ENCODE data around the gene CHST8. TPM values are rescaled to one million over a fixed set of nuclear protein-coding genes. Genes with fewer than 3 reads are reported as not detected.

CHST8 gene
- total RNA-seq, 4 donors from 2014 or later = 0.39 to 4.4 (median 0.96) TPM

DNA sequence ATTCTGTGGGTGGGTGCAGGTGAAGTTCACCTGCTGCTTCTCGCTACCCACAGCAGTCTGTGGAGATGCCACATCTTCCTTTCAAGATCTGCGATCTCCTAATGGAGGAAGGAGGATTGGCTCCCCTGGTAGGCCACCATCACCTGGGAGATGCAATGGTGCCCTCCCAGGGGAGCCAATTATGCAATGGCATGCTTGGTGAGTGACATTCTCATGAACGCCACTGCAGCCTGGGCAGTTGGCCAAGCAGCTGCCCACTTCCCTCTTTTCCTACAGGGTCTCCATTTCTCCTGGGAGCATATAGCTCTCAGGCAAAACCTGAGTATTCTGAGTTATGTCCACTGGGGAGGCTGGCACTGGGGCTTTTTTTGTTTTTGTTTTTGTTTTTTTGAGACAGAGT lies 91.4 kb downstream of the CHST8 start:
- Histone ChIP-seq H3K27ac (no peak overlapping the region), H3K4me1 (no peaks in the 10 kb centered on the region), H3K9me3 (peaks cover 0 to 39% (median 0%) of the 10 kb centered on the region in 4 donors), H3K4me3 (no peak overlapping the region), H3K27me3 (no peaks in the 10 kb centered on the region), H3K36me3 (no peaks in the 10 kb centered on the region)
- no peak for DNase-seq (ENCODE audit: low spot score in 2 of 2)
- WGBS, 2 donors = 68 to 80% methylated on average over 3 of the region's 3 CpGs
- TF ChIP-seq EP300 (IDR thresholded peaks at IDR 0.05) = no peak
- no peak for TF ChIP-seq POLR2A (IDR thresholded peaks at IDR 0.05)
- TF ChIP-seq CTCF (IDR thresholded peaks at IDR 0.05) = no peak

DNA sequence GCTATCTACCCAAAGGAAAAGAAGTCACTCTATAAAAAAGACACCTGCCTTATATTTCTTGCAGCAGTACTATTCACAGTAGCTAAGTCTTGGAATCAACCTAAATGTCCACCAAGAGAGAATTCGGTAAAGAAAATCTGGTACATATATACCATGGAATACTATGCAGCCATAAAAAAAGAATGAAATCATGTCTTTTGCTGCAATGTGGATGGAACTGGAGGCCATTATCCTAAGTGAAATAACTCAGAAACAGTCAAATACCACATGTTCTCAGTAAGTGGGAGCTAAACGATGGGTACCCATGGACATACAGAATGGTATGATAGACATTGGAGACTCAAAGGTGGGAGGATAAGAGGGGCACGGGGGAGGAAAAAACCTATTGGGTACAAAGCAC lies 92.4 kb downstream of the CHST8 start:
- Histone ChIP-seq H3K4me3 (no peak overlapping the region), H3K4me1 (no peaks in the 10 kb centered on the region), H3K27ac (no peak overlapping the region), H3K9me3 (peaks cover 0 to 39% (median 0%) of the 10 kb centered on the region in 4 donors), H3K27me3 (no peaks in the 10 kb centered on the region), H3K36me3 (no peaks in the 10 kb centered on the region)
- no peak for DNase-seq (ENCODE audit: low spot score in 2 of 2)
- TF ChIP-seq POLR2A (IDR thresholded peaks at IDR 0.05) (no peak), CTCF (IDR thresholded peaks at IDR 0.05) (no peak), EP300 (IDR thresholded peaks at IDR 0.05) (no peak)
- WGBS, 2 donors = 91 to 92% methylated on average over 3 of the region's 3 CpGs

- Histone ChIP-seq H3K4me3 (no peak overlapping the region), H3K27me3 (no peaks in the 10 kb centered on the region), H3K9me3 (peaks cover 0 to 32% (median 0%) of the 10 kb centered on the region in 4 donors), H3K27ac (no peak overlapping the region), H3K36me3 (no peaks in the 10 kb centered on the region), H3K4me1 (no peaks in the 10 kb centered on the region)
- no peak for DNase-seq (ENCODE audit: low spot score in 2 of 2)
- TF ChIP-seq EP300 (IDR thresholded peaks at IDR 0.05) (no peak), CTCF (IDR thresholded peaks at IDR 0.05) (no peak), POLR2A (IDR thresholded peaks at IDR 0.05) (no peak)
- WGBS, 2 donors = 81 to 100% methylated on average over 1 of the region's 1 CpG
Measured at GRCh38 chr19:33715462-33715861, 93.7 kb downstream of the CHST8 start.

DNA sequence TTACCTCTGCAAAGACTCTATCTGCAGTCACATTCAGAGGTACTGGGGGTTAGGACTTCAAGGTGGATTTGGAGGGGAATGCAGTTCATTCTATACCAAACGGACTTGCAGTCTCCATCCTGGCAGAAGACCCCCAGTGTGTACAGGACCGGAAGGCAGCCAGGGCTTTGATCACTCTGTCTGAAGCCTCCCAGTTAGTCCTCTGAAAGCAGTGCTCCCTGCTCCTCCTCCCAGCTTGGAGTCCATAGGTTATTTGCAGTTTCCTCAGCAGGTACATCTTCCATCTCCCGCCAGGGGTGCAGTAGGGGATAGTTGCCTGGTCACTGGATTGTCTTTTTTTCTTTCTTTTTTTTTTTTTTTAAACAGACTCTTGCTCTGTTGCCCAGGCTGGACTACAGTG lies 96.1 kb downstream of the CHST8 start:
- DNase-seq (ENCODE audit: low spot score in 2 of 2) = no peak
- Histone ChIP-seq H3K9me3 (peaks cover 0 to 30% (median 0%) of the 10 kb centered on the region in 4 donors), H3K27me3 (no peaks in the 10 kb centered on the region), H3K4me3 (no peak overlapping the region), H3K4me1 (no peaks in the 10 kb centered on the region), H3K27ac (no peak overlapping the region), H3K36me3 (no peaks in the 10 kb centered on the region)
- 75 to 88% methylated on average over 3 of the region's 3 CpGs for WGBS, 2 donors
- TF ChIP-seq EP300 (IDR thresholded peaks at IDR 0.05) (no peak), CTCF (IDR thresholded peaks at IDR 0.05) (no peak), POLR2A (IDR thresholded peaks at IDR 0.05) (no peak)

DNA sequence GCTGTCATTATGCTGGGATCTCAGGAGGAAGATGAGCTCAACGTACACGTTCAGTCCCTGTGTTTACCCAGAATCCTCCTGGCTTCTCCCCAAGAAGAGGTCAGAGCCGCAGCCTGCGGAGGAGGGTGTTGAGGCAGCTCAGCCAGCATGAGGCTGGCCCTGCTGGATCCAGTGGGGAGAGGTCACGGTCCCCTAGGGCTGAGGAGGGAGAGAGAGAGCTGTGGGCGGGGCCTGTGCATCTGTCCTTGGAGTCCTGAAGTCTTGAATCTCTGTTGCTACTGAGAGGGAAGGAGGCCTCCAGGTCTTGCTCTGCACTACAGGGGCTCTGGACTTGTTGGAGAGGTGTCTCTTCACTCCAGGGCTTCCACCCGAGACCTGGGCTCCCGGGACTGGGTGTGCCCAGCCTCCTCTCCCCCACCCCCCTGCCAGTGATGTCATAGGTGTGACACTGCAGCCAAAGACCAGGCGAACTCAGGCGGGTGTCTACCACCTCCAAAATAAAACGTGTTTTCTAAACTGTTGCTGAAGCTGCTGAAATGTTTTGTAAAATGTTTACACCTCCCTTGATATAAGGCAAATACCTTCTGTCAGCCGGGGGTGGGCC lies 97.0 kb downstream of the CHST8 start:
- Histone ChIP-seq H3K9me3 (peaks cover 0 to 29% (median 0%) of the 10 kb centered on the region in 4 donors), H3K27ac (no peak overlapping the region), H3K4me3 (no peak overlapping the region), H3K27me3 (no peaks in the 10 kb centered on the region), H3K36me3 (no peaks in the 10 kb centered on the region), H3K4me1 (no peaks in the 10 kb centered on the region)
- TF ChIP-seq CTCF (IDR thresholded peaks at IDR 0.05) (no peak), EP300 (IDR thresholded peaks at IDR 0.05) (no peak), POLR2A (IDR thresholded peaks at IDR 0.05) (no peak)
- DNase-seq (ENCODE audit: low spot score in 2 of 2) = no peak
- WGBS, 2 donors = 41 to 44% methylated on average over 12 of the region's 12 CpGs
